WTC11 (cell line): ENCODE data around the gene CCDC83.

Experiments used
- ATF2 ChIP-seq: sonication (generic); formaldehyde crosslinking; IDR thresholded peaks from 2 replicates; pipeline ENCODE4 v1.8.1; 2022; ENCODE audit warnings: low read depth, missing genetic modification reagents, borderline replicate concordance
- ATF3 ChIP-seq: sonication (generic); formaldehyde crosslinking; conservative IDR thresholded peaks from 2 replicates; pipeline ENCODE4 v1.8.1; 2022; ENCODE audit warnings: mild to moderate bottlenecking, missing genetic modification reagents
- ATF6 ChIP-seq: sonication (generic); formaldehyde crosslinking; IDR thresholded peaks from 2 replicates; pipeline ENCODE4 v1.8.1; 2023; ENCODE audit warnings: mild to moderate bottlenecking, missing genetic modification reagents
- CREB1 ChIP-seq: sonication (generic); formaldehyde crosslinking; IDR thresholded peaks from 2 replicates; pipeline ENCODE4 v1.8.0; 2023; ENCODE audit warnings: mild to moderate bottlenecking, missing genetic modification reagents
- CTCF ChIP-seq: fragments of 200-600 bp; IDR thresholded peaks from 2 replicates; pipeline ENCODE4 v1.8.0; 2022; ENCODE audit warnings: antibody characterized with exemption
- ESRRA ChIP-seq: sonication (generic); formaldehyde crosslinking; IDR thresholded peaks from 2 replicates; pipeline ENCODE4 v1.8.1; 2022; ENCODE audit warnings: mild to moderate bottlenecking, missing genetic modification reagents, borderline replicate concordance
- JUN ChIP-seq: sonication (generic); formaldehyde crosslinking; IDR thresholded peaks from 2 replicates; pipeline ENCODE4 v1.8.0; 2023; ENCODE audit warnings: mild to moderate bottlenecking, missing genetic modification reagents
- MAX ChIP-seq: sonication (generic); formaldehyde crosslinking; IDR thresholded peaks from 2 replicates; pipeline ENCODE4 v1.8.0; 2022; ENCODE audit warnings: mild to moderate bottlenecking, missing genetic modification reagents
- NFE2L1 ChIP-seq: sonication (generic); formaldehyde crosslinking; IDR thresholded peaks from 2 replicates; pipeline ENCODE4 v1.8.1; 2023; ENCODE audit warnings: missing genetic modification reagents
- RORB ChIP-seq: fragments of 250-450 bp; sonication (Bioruptor Pico); IDR thresholded peaks from 2 replicates; pipeline ENCODE4 v1.9.0; 2021; ENCODE audit warnings: mild to moderate bottlenecking
- USF1 ChIP-seq: sonication (generic); formaldehyde crosslinking; IDR thresholded peaks from 2 replicates; pipeline ENCODE4 v1.8.0; 2022; ENCODE audit warnings: mild to moderate bottlenecking, missing genetic modification reagents

- TF ChIP-seq USF1 (CRISPR knock-in tag) (no peak), NFE2L1 (CRISPR knock-in tag) (no peak), ATF3 (CRISPR knock-in tag) (no peak), JUN (CRISPR knock-in tag) (no peak), MAX (CRISPR knock-in tag) (no peak), ESRRA (CRISPR knock-in tag) (no peak), CTCF (no peak), ATF2 (CRISPR knock-in tag) (no peak), CREB1 (CRISPR knock-in tag) (no peak), ATF6 (CRISPR knock-in tag) (no peak), RORB (CRISPR knock-in tag) (no peak)
Measured at GRCh38 chr11:85922367-85922766, 67.2 kb downstream of the CCDC83 start.
